Camera-type eye (tissue), 1 donor: Measurements from ENCODE around the gene ZNF618. TPM values are rescaled to one million over a fixed set of nuclear protein-coding genes. Genes with fewer than 3 reads are reported as not detected.

Experiments used
- total RNA-seq: library from RNA; depleted of rRNA; stranded (reverse); fragments of >200 nt; gene quantifications from one replicate; pipeline ENCODE4 v1.2.3, GENCODE V29; 2014

ZNF618 gene, protein sequence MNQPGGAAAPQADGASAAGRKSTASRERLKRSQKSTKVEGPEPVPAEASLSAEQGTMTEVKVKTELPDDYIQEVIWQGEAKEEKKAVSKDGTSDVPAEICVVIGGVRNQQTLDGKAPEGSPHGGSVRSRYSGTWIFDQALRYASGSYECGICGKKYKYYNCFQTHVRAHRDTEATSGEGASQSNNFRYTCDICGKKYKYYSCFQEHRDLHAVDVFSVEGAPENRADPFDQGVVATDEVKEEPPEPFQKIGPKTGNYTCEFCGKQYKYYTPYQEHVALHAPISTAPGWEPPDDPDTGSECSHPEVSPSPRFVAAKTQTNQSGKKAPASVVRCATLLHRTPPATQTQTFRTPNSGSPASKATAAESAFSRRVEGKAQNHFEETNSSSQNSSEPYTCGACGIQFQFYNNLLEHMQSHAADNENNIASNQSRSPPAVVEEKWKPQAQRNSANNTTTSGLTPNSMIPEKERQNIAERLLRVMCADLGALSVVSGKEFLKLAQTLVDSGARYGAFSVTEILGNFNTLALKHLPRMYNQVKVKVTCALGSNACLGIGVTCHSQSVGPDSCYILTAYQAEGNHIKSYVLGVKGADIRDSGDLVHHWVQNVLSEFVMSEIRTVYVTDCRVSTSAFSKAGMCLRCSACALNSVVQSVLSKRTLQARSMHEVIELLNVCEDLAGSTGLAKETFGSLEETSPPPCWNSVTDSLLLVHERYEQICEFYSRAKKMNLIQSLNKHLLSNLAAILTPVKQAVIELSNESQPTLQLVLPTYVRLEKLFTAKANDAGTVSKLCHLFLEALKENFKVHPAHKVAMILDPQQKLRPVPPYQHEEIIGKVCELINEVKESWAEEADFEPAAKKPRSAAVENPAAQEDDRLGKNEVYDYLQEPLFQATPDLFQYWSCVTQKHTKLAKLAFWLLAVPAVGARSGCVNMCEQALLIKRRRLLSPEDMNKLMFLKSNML
- 29.5 TPM for total RNA-seq

DNA sequence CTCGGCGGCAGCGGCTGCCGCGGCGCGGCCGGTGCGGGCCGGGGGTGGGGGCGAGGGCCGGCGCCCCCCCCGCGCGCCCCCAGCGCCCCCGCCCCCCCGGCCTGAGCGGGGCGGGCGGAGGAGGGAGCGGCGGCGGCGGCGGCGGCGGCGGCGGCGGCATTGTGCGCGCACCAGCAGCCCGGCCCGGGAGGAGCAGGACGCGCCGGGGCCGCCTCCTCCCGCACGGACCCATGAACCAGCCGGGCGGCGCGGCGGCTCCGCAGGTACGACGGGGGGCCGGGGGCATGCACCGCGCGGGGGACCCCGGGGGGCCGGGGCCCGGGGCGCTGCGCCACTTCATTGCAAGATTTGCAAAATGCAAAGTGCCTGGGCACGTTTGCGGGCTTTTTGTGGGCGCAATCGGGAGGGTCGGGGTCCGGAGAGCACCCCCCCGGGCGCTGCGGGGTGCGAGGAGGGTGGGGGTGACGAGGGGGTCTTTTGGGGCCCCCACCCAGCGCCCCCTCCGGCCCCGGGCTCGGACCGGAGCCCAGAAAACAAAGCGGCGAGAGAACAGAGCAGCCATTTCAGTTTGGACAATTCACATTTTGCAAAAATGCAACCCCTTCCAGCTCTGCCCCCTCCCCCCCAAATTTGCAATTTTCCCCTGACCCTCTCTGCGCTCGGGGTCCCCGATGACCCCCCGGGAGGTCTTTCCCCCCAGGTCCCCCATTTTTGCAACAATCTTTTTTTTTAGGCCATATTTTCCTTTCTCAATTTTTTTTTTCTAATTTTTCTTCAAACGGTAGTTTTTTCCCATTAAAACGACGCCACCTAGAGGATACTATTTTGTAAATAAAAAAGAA lies at the start of gene ZNF618:
Gene ZNF618, plus strand, starts transcription at position 159 of the 842 bp plus-strand sequence. Its CDS starts 72 bp downstream, at position 231.

DNA sequence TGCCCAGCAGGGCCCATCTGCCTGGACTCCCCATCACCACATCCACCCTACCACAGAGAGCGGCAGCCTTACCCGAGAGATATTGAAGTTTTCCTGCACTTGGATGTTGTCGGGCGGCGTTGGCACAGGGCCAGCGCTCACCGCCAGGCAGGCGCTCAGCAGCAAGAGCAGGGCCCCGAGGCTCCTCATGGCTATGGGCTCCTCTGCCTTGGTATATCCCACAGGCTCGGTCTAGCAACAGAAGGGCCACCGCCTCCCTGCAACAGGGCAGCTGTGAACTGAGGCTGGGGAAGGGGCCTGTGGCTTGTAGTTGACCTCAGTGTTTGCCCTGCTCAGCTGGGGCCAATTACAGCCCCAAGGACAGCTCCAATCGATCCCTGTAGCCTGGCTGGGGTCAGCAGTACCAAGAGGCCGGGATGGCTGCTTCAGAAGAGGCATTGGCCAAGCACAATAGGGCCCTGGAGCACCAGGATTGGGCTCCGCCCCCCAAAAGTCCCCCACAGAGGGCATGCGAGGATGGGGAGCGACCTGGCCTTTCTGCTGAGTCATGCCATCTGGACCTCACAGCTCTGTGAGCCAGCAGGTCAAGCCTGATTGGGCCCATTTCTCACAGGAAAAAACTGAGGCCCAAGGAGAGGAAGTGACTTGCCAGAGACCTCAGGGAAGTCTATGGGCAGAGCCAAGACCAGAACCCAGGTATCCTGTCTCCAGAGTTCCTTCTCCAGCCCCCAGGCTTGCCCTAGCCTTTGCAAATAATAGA lies 202.1 kb downstream of the ZNF618 start, which contains the start of gene AMBP:
Gene AMBP, minus strand, starts transcription at position 280 of the 760 bp plus-strand sequence. Its CDS starts 91 bp downstream, at position 189.

DNA sequence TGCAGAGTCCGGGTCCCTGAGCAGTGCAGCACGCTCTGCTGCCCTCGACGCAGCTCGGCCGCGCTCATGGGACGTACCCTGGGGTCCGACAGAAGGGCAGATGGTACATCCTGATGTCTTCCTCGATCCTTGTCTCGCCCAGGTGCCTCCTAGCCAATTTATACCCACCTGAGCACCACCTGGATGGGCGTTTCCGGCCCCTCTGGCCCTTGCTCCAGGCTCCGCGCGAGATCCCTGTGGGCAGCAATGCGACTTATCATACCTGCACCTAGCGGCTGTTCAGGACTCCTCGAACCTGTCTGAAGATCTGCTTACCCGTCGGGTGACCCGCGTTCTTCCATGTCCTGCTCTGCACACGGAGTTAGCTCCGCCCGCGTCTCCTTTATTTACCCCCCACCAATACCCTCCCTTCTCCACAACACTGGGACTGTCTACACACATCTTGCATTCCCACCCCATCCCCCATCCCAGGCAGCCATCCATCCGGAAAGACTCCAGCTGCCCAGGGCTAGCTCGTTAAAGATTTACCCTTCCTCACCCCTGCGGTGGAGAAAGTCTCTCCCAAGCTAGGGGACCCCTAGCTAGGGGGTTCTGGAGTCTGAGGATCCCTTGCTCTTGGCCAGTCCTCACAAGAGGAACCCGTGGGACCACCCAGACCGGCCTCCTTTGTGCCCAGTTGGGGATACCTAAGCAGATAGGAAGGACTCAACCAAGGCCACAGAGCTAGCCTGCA lies 223.0 kb downstream of the ZNF618 start, which contains the start of gene KIF12:
Gene KIF12, minus strand, starts transcription at position 357 of the 733 bp plus-strand sequence. Its CDS starts 16 bp downstream, at position 341.

Other genes with a start within 250 kb of the ZNF618 start
- gene AMBP, start 202.0 kb downstream of the ZNF618 start, total RNA-seq, result not detected
- 0.93 TPM for gene KIF12, start 223.0 kb downstream of the ZNF618 start, total RNA-seq